Mucosa of rectum (tissue), 2 donors: Measurements from ENCODE around the gene RUSC2.
A peak's percentile ranks its signal among the peaks of the same experiment; 100 is the strongest.
"Not testable (repeated sequence)": the region's sequence is repeated elsewhere in the genome, so short reads cannot be mapped to it uniquely, and the experiment has no call there.

Experiments
- H3K27ac ChIP-seq, 2 donors: one replicate each; pipeline ENCODE4 v1.7.0; 2013; ENCODE audit warnings: inconsistent platforms in 2 of 2, low read depth in 2 of 2, low read length in 2 of 2
- H3K27me3 ChIP-seq, 2 donors: one replicate each; pipeline ENCODE4 v1.7.0; 2013; ENCODE audit warnings: low read length in 2 of 2; ENCODE audit not compliant: control insufficient read depth in 2 of 2, insufficient read depth in 2 of 2
- H3K36me3 ChIP-seq, 2 donors: one replicate each; pipeline ENCODE4 v1.7.0; 2013; ENCODE audit warnings: low read length in 2 of 2; ENCODE audit not compliant: control insufficient read depth in 2 of 2, insufficient read depth in 2 of 2
- H3K4me1 ChIP-seq, 2 donors: one replicate each; pipeline ENCODE4 v1.7.0; 2013; ENCODE audit warnings: low read length in 2 of 2, mild to moderate bottlenecking in 1 of 2; ENCODE audit not compliant: control insufficient read depth in 2 of 2, insufficient read depth in 2 of 2
- H3K4me3 ChIP-seq, 2 donors: one replicate each; pipeline ENCODE4 v1.7.0; 2013; ENCODE audit warnings: low read length in 2 of 2
- H3K9ac ChIP-seq, 2 donors: one replicate each; pipeline ENCODE4 v1.7.0; 2013; ENCODE audit warnings: low read length in 2 of 2, low read depth in 1 of 2, mild to moderate bottlenecking in 1 of 2
- H3K9me3 ChIP-seq, 2 donors: one replicate each; pipeline ENCODE4 v1.7.0; 2013; ENCODE audit warnings: low read length in 2 of 2; ENCODE audit not compliant: control insufficient read depth in 2 of 2
- donor health status: healthy.
- donor health status: Normal muscosa, but diverticular disease.

RUSC2 gene

GRCh38 chr9:35519692-35520363 lies 29.9 kb downstream of the RUSC2 start:
- Histone ChIP-seq H3K27me3 (no peaks in the 10 kb centered on the region), H3K9me3 (no peaks in the 10 kb centered on the region), H3K4me3 (no peak overlapping the region), H3K27ac (peak overlapping the region in 1 of 2 donors; percentile 15), H3K9ac (no peak overlapping the region), H3K4me1 (peaks cover 3 to 6% of the 10 kb centered on the region in 2 donors), H3K36me3 (no peaks in the 10 kb centered on the region)

GRCh38 chr9:35520364-35520710 lies 30.4 kb downstream of the RUSC2 start:
- peak overlapping the region; percentile 1 to 15 for H3K27ac ChIP-seq
- no peaks in the 10 kb centered on the region for H3K36me3 ChIP-seq
- H3K9me3 ChIP-seq = no peaks in the 10 kb centered on the region
- H3K4me3 ChIP-seq = no peak overlapping the region
- no peak overlapping the region for H3K9ac ChIP-seq
- peaks cover 3 to 6% of the 10 kb centered on the region in 2 donors for H3K4me1 ChIP-seq
- no peaks in the 10 kb centered on the region for H3K27me3 ChIP-seq

GRCh38 chr9:35521708-35522107 lies 31.8 kb downstream of the RUSC2 start:
- Histone ChIP-seq H3K36me3 (no peaks in the 10 kb centered on the region), H3K27ac (peak overlapping the region in 1 of 2 donors; percentile 39), H3K9ac (no peak overlapping the region), H3K4me1 (peaks cover 0 to 6% of the 10 kb centered on the region in 2 donors), H3K4me3 (no peak overlapping the region), H3K27me3 (no peaks in the 10 kb centered on the region), H3K9me3 (no peaks in the 10 kb centered on the region)

- H3K27ac ChIP-seq = peak overlapping the region in 1 of 2 donors; percentile 39
- no peaks in the 10 kb centered on the region for H3K27me3 ChIP-seq
- peaks cover 0 to 6% of the 10 kb centered on the region in 2 donors for H3K4me1 ChIP-seq
- no peak overlapping the region for H3K9ac ChIP-seq
- no peaks in the 10 kb centered on the region for H3K36me3 ChIP-seq
- no peak overlapping the region for H3K4me3 ChIP-seq
- no peaks in the 10 kb centered on the region for H3K9me3 ChIP-seq
Observed at GRCh38 chr9:35522187-35522586, 32.3 kb downstream of the RUSC2 start.

- Histone ChIP-seq H3K36me3 (no peaks in the 10 kb centered on the region), H3K27ac (no peak overlapping the region), H3K9ac (no peak overlapping the region), H3K27me3 (no peaks in the 10 kb centered on the region), H3K4me3 (no peak overlapping the region), H3K9me3 (no peaks in the 10 kb centered on the region), H3K4me1 (peaks cover 0 to 4% of the 10 kb centered on the region in 2 donors)
Observed at GRCh38 chr9:35522700-35523099, 32.8 kb downstream of the RUSC2 start.

GRCh38 chr9:35523556-35523955 lies 33.6 kb downstream of the RUSC2 start:
- H3K4me1 ChIP-seq, H3K4me3 ChIP-seq, H3K9me3 ChIP-seq, H3K36me3 ChIP-seq, H3K27me3 ChIP-seq, H3K9ac ChIP-seq, H3K27ac ChIP-seq: not testable (repeated sequence)

- Histone ChIP-seq H3K4me3 (no peak overlapping the region), H3K36me3 (no peaks in the 10 kb centered on the region), H3K4me1 (peaks cover 0 to 2% of the 10 kb centered on the region in 2 donors), H3K27me3 (no peaks in the 10 kb centered on the region), H3K27ac (no peak overlapping the region), H3K9ac (no peak overlapping the region), H3K9me3 (no peaks in the 10 kb centered on the region)
Observed at GRCh38 chr9:35526087-35526801, 36.3 kb downstream of the RUSC2 start.

GRCh38 chr9:35529161-35529823 lies 39.4 kb downstream of the RUSC2 start:
- H3K4me1 ChIP-seq = peaks cover 0 to 2% of the 10 kb centered on the region in 2 donors
- H3K27ac ChIP-seq = no peak overlapping the region
- H3K9me3 ChIP-seq = no peaks in the 10 kb centered on the region
- H3K4me3 ChIP-seq = no peak overlapping the region
- H3K36me3 ChIP-seq = no peaks in the 10 kb centered on the region
- no peak overlapping the region for H3K9ac ChIP-seq
- no peaks in the 10 kb centered on the region for H3K27me3 ChIP-seq

GRCh38 chr9:35533398-35533797 lies 43.5 kb downstream of the RUSC2 start:
- Histone ChIP-seq H3K27ac (no peak overlapping the region), H3K4me3 (no peak overlapping the region), H3K4me1 (peaks cover 2 to 3% of the 10 kb centered on the region in 2 donors), H3K36me3 (no peaks in the 10 kb centered on the region), H3K9ac (no peak overlapping the region), H3K27me3 (no peaks in the 10 kb centered on the region), H3K9me3 (no peaks in the 10 kb centered on the region)

GRCh38 chr9:35534921-35535320 lies 45.0 kb downstream of the RUSC2 start:
- H3K9me3 ChIP-seq, H3K4me1 ChIP-seq: not testable (repeated sequence)

More at GRCh38 chr9:35534921-35535320, 45.0 kb downstream of the RUSC2 start:
- H3K27ac ChIP-seq, H3K4me3 ChIP-seq, H3K27me3 ChIP-seq, H3K36me3 ChIP-seq, H3K9ac ChIP-seq: not testable (repeated sequence)
